Endometrial microvascular endothelial cells (primary cell): Measurements from ENCODE around the gene MAG. TPM values are rescaled to one million over a fixed set of nuclear protein-coding genes. Genes with fewer than 3 reads are reported as not detected.

Experiments
- in situ Hi-C: cut with HindIII; loops from 2 replicates; pipeline ENCODE4 v1.10.0; 2017; ENCODE audit warnings: low sequenced_read_pairs, low pct_unique_long_range_greater_than_20kb; ENCODE audit errors: inconsistent ontology term
- total RNA-seq: library from RNA; depleted of rRNA; stranded (reverse); fragments of >200 nt; gene quantifications from one replicate; pipeline ENCODE4 v1.2.3, GENCODE V29; 2015; ENCODE audit errors: inconsistent ontology term

The MAG gene
- total RNA-seq, 1 donor from 2014 or later = 16.0 TPM

DNA sequence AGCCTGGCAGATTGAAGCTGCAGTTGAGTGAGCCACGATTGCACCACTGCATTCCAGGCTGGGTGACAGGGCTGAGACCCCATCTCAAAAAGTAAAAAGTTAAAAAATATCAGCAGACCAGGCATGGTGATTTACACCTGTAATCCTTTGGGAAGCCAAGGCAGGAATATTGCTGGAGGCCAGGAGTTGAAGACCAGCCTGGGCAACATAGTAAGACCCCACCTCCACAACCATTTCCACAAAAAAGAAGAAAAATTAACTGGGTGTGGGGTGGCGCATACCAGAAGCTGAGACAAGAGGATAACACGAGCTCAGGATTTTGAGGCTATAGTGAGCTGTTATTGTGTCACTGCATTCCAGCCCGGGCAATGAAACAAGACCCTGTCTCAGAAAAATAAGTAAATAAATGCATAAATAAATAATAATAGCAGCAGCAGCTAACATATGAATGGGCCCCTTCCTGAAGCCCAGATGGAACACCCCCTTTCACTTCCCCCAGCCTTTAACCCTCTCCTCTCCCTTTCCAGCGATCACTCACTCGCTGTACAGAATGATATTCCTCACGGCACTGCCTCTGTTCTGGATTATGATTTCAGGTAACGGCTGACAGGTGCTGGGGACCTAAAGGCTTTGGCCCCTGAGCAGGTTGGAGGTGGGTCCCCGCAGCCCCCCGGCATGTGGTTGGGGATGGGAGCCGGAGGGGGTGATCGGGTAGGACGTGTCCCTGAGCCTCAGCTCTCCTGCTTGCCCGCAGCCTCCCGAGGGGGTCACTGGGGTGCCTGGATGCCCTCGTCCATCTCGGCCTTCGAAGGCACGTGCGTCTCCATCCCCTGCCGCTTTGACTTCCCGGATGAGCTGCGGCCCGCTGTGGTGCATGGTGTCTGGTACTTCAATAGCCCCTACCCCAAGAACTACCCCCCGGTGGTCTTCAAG, 3.2 kb downstream of the MAG start:
- in situ Hi-C loops = no loop called here

- in situ Hi-C loops = no loop called here
Observed at GRCh38 chr19:35295792-35296462, 4.0 kb downstream of the MAG start.

DNA sequence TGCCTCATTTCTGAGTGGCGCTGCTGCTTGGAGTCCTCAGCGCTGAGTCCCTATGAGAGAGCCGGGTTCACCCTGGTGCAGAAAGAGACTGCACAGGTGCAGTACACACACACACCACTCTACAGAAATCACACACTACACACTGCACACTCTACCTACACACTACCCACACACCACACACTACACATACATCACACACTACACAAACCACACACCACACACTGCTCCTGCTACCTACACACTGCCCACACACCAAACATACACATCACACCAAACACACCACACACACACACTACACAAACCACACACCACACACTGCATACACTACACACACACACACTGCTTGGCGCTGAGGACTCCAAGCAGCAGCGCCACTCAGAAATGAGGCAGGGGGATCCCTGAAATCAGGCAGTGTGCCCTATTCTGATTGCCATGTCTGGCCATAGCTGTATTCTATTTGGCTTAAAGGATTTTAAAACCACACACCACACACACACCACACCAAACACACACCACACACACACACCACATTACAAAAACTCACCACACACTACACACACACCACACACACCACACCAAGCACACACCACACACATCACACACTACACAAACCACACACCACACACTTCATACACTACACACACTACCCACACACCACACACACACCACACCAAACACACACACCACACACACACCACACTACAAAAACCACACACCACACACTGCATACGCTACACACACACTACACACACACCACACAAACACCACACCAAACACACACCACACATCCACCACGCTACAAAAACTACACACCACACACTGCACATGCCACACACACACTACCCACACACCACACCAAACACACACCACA, 4.9 kb downstream of the MAG start:
- in situ Hi-C loops = no loop called here

- in situ Hi-C loops = no loop called here
Observed at GRCh38 chr19:35297515-35297848, 5.5 kb downstream of the MAG start.

DNA sequence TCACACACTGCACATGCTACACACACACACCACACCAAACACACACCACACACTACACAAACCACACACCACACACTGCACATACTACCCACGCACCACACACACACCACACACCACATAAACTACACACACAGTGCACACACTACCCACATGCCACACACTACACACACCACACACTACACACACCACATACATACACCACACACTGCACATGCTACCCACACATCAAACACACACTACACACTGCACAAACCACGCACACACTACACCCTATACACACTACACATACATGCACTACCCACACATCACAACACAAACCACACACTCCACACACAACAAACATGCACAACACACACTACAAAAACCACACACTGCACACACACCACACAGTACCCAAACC, 6.0 kb downstream of the MAG start:
- in situ Hi-C loops = no loop called here

GRCh38 chr19:35298561-35298972, 6.6 kb downstream of the MAG start:
- in situ Hi-C loops = no loop called here

DNA sequence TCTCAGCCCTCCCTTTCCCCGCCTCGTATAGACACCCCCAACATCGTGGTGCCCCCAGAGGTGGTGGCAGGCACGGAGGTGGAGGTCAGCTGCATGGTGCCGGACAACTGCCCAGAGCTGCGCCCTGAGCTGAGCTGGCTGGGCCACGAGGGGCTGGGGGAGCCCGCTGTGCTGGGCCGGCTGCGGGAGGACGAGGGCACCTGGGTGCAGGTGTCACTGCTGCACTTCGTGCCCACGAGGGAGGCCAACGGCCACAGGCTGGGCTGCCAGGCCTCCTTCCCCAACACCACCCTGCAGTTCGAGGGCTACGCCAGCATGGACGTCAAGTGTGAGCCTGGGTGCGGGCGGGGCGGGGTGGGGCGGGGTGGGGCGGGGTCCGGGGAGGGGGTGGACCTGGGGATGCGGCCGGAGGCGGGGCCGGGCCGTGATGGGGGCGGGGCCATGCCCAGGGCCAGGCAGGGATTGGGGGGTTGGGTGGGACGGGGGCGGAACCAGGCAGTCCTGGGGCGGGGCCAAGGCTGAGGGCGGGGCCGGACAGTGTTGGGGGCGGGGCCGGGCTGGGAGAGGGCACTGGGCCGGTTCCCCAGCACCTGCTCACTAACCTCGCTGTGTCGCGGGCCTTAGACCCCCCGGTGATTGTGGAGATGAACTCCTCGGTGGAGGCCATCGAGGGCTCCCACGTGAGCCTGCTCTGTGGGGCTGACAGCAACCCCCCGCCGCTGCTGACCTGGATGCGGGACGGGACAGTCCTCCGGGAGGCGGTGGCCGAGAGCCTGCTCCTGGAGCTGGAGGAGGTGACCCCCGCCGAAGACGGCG, 7.8 kb downstream of the MAG start:
- in situ Hi-C loops = no loop called here

DNA sequence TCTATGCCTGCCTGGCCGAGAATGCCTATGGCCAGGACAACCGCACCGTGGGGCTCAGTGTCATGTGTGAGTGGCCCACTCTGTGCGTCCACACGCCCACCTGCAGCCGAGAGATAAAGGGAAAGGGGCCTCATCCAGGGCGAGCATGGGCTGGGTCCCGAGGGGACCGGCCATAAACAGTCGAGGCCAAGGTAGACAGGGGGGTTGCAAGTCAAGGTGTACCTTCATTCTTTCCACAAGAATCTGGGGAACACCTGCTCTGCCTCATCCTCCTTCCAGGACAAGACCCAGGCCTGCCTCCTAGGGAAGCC, 8.3 kb downstream of the MAG start:
- in situ Hi-C loops = no loop called here

- in situ Hi-C loops = no loop called here
Observed at GRCh38 chr19:35301961-35302360, 10.0 kb downstream of the MAG start.

- in situ Hi-C loops = no loop called here
Observed at GRCh38 chr19:35302446-35302845, 10.5 kb downstream of the MAG start.

DNA sequence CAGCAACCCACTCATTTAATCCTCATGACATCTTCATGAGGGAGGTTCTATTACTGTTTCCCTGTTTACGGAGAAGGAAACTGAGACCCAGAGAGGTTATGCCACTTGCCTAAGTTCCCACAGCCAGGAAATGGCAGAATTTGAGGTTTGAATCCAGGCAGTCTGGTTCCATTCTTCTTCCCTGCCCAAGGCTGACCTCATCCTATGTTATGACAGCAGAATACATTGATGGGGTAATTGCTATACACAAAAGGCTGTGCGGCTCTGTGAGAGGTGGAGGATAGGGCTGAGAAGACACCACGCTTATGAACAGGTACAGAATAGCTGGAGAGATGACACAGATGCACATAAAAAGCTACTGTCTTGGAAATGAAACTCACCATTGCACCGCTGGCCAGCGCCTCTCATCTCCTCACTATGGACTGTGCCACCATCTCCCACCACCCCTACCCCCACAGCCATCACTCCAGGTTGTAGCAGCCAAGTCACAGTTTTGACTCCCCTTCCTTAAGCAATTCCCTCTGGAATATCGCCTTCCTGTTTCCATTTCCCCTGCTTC, 11.5 kb downstream of the MAG start:
- in situ Hi-C loops = no loop called here

DNA sequence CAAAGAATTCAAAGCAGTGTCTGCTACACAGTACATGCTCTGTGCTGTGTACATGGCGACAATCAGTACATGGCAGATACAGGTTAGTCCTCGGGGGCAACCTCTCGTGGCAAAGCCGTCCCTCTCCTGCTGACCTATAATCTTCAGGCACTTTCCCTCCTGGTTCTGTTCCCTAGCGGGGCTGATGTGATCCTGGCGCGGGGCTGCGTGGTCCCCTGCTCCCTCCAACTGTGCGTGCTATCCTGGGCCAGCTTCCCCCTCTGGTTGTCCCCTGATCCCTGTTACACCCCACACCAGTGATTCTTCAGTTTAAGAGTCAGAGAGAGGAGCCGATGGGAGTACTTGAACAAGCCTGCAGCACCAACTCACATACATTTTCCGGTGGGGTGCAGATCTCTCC, 12.1 kb downstream of the MAG start:
- in situ Hi-C loops = no loop called here

GRCh38 chr19:35305181-35305580, 13.2 kb downstream of the MAG start:
- in situ Hi-C loops = no loop called here

GRCh38 chr19:35306473-35307246, 14.7 kb downstream of the MAG start:
- in situ Hi-C loops = no loop called here

DNA sequence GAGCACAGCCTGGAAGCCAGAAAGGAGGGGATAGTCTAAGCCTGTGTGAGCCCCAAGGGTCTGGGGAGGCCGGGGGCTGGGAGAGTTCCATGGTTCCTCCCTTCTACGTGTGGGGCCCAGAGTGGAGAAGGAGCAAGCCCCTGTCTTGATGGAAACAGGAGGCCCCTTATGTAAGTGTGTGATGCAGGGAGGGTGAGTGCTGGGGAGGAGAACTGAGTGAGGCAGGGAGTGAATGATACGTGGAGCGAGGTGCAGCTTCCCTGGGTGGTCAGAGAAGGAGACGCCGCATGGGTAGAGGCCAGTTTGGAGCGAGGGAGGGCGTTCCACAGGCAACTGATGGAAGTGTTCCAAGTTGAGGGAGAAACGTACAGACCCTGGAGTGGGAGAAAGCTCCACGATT, 16.0 kb downstream of the MAG start:
- in situ Hi-C loops = no loop called here

- in situ Hi-C loops = no loop called here
Observed at GRCh38 chr19:35308910-35309309, 16.9 kb downstream of the MAG start.

GRCh38 chr19:35309481-35310279, 17.7 kb downstream of the MAG start:
- in situ Hi-C loops = no loop called here
